ENCODE measurements around the gene STX16. TPM values are rescaled to one million over a fixed set of nuclear protein-coding genes. Genes with fewer than 3 reads are reported as not detected.
A peak's percentile ranks its signal among the peaks of the same experiment; 100 is the strongest.
"Not testable (repeated sequence)": the region's sequence is repeated elsewhere in the genome, so short reads cannot be mapped to it uniquely, and the experiment has no call there.

Gene STX16
- polyA plus RNA-seq, 4 donors, result 17.3 to 73.4 (median 34.9) TPM

GRCh38 chr20:58646703-58647102 lies 4.4 kb upstream of the STX16 start:
- Histone ChIP-seq H3K27me3 (ENCODE audit: control insufficient read depth in 3 of 3, insufficient read depth in 3 of 3, low read length in 3 of 3) (no peaks in the 10 kb centered on the region), H3K36me3 (ENCODE audit: control insufficient read depth in 3 of 3, insufficient read depth in 2 of 3, low read depth in 1 of 3, low read length in 3 of 3) (no peaks in the 10 kb centered on the region), H3K27ac (ENCODE audit: low read depth in 1 of 3, low read length in 2 of 3) (no peak overlapping the region), H3K9me3 (ENCODE audit: control insufficient read depth in 2 of 2, insufficient read depth in 1 of 2, low read depth in 1 of 2, low read length in 1 of 2) (no peaks in the 10 kb centered on the region), H3K4me1 (ENCODE audit: control insufficient read depth in 3 of 3, insufficient read depth in 2 of 3, low read depth in 1 of 3, low read length in 2 of 3) (no peaks in the 10 kb centered on the region), H3K4me3 (ENCODE audit: low read depth in 1 of 3, low read length in 3 of 3) (no peak overlapping the region)
- WGBS, 3 donors, result 82 to 92% (median 90%) methylated on average over 4 of the region's 4 CpGs
- FAIRE-seq (no peak), DNase-seq (no peak)

- WGBS, 3 donors, result 77 to 87% (median 85%) methylated on average over 7 of the region's 7 CpGs
- Histone ChIP-seq H3K27ac (ENCODE audit: low read depth in 1 of 3, low read length in 2 of 3) (no peak overlapping the region), H3K4me3 (ENCODE audit: low read depth in 1 of 3, low read length in 3 of 3) (no peak overlapping the region), H3K27me3 (ENCODE audit: control insufficient read depth in 3 of 3, insufficient read depth in 3 of 3, low read length in 3 of 3) (no peaks in the 10 kb centered on the region), H3K36me3 (ENCODE audit: control insufficient read depth in 3 of 3, insufficient read depth in 2 of 3, low read depth in 1 of 3, low read length in 3 of 3) (no peaks in the 10 kb centered on the region), H3K4me1 (ENCODE audit: control insufficient read depth in 3 of 3, insufficient read depth in 2 of 3, low read depth in 1 of 3, low read length in 2 of 3) (no peaks in the 10 kb centered on the region), H3K9me3 (ENCODE audit: control insufficient read depth in 2 of 2, insufficient read depth in 1 of 2, low read depth in 1 of 2, low read length in 1 of 2) (no peaks in the 10 kb centered on the region)
- DNase-seq (no peak), FAIRE-seq (no peak)
Observed at GRCh38 chr20:58647162-58647795, 3.8 kb upstream of the STX16 start.

- Histone ChIP-seq H3K4me3 (ENCODE audit: low read depth in 1 of 3, low read length in 3 of 3) (no peak overlapping the region), H3K27ac (ENCODE audit: low read depth in 1 of 3, low read length in 2 of 3) (no peak overlapping the region), H3K36me3 (ENCODE audit: control insufficient read depth in 3 of 3, insufficient read depth in 2 of 3, low read depth in 1 of 3, low read length in 3 of 3) (no peaks in the 10 kb centered on the region), H3K9me3 (ENCODE audit: control insufficient read depth in 2 of 2, insufficient read depth in 1 of 2, low read depth in 1 of 2, low read length in 1 of 2) (no peaks in the 10 kb centered on the region), H3K27me3 (ENCODE audit: control insufficient read depth in 3 of 3, insufficient read depth in 3 of 3, low read length in 3 of 3) (no peaks in the 10 kb centered on the region), H3K4me1 (ENCODE audit: control insufficient read depth in 3 of 3, insufficient read depth in 2 of 3, low read depth in 1 of 3, low read length in 2 of 3) (peaks cover 0 to under 1% (median 0%) of the 10 kb centered on the region in 3 donors)
- DNase-seq (no peak), FAIRE-seq (no peak)
- WGBS, 3 donors, result 81 to 92% (median 91%) methylated on average over 9 to 10 of the region's 12 CpGs
Observed at GRCh38 chr20:58647796-58648501, 3.1 kb upstream of the STX16 start.

GRCh38 chr20:58648502-58648825 lies 2.6 kb upstream of the STX16 start:
- H3K9me3 ChIP-seq (ENCODE audit: control insufficient read depth in 2 of 2, insufficient read depth in 1 of 2, low read depth in 1 of 2, low read length in 1 of 2); H3K4me1 ChIP-seq (ENCODE audit: control insufficient read depth in 3 of 3, insufficient read depth in 2 of 3, low read depth in 1 of 3, low read length in 2 of 3); H3K36me3 ChIP-seq (ENCODE audit: control insufficient read depth in 3 of 3, insufficient read depth in 2 of 3, low read depth in 1 of 3, low read length in 3 of 3); H3K27ac ChIP-seq (ENCODE audit: low read depth in 1 of 3, low read length in 2 of 3); DNase-seq; FAIRE-seq; H3K4me3 ChIP-seq (ENCODE audit: low read depth in 1 of 3, low read length in 3 of 3); H3K27me3 ChIP-seq (ENCODE audit: control insufficient read depth in 3 of 3, insufficient read depth in 3 of 3, low read length in 3 of 3): not testable (repeated sequence)
- 90 to 93% (median 92%) methylated on average over 6 of the region's 6 CpGs for WGBS, 3 donors

GRCh38 chr20:58649288-58650180 lies 1.5 kb upstream of the STX16 start:
- peak overlapping the region in 2 of 3 donors; percentile 86 to 94 for H3K27ac ChIP-seq (ENCODE audit: low read depth in 1 of 3, low read length in 2 of 3)
- H3K4me1 ChIP-seq (ENCODE audit: control insufficient read depth in 3 of 3, insufficient read depth in 2 of 3, low read depth in 1 of 3, low read length in 2 of 3), result peaks cover 0 to 4% (median 1%) of the 10 kb centered on the region in 3 donors
- no peaks in the 10 kb centered on the region for H3K9me3 ChIP-seq (ENCODE audit: control insufficient read depth in 2 of 2, insufficient read depth in 1 of 2, low read depth in 1 of 2, low read length in 1 of 2)
- WGBS, 3 donors, result 4 to 12% (median 5%) methylated on average over 69 to 73 of the region's 73 CpGs
- no peak for FAIRE-seq
- DNase-seq, result peak; percentile 21 to 49
- peak overlapping the region; percentile 44 to 94 (median 51) for H3K4me3 ChIP-seq (ENCODE audit: low read depth in 1 of 3, low read length in 3 of 3)
- no peaks in the 10 kb centered on the region for H3K27me3 ChIP-seq (ENCODE audit: control insufficient read depth in 3 of 3, insufficient read depth in 3 of 3, low read length in 3 of 3)
- H3K36me3 ChIP-seq (ENCODE audit: control insufficient read depth in 3 of 3, insufficient read depth in 2 of 3, low read depth in 1 of 3, low read length in 3 of 3), result no peaks in the 10 kb centered on the region

GRCh38 chr20:58650181-58650775 lies 805 bp upstream of the STX16 start:
- FAIRE-seq, result no peak
- H3K4me3 ChIP-seq (ENCODE audit: low read depth in 1 of 3, low read length in 3 of 3), result peak overlapping the region; percentile 51 to 94 (median 79)
- H3K4me1 ChIP-seq (ENCODE audit: control insufficient read depth in 3 of 3, insufficient read depth in 2 of 3, low read depth in 1 of 3, low read length in 2 of 3), result peaks cover 0 to 4% (median 1%) of the 10 kb centered on the region in 3 donors
- WGBS, 3 donors, result 0 to 2% (median 1%) methylated on average over 36 to 62 of the region's 62 CpGs
- peak; percentile 10 to 68 for DNase-seq
- H3K36me3 ChIP-seq (ENCODE audit: control insufficient read depth in 3 of 3, insufficient read depth in 2 of 3, low read depth in 1 of 3, low read length in 3 of 3), result no peaks in the 10 kb centered on the region
- H3K27ac ChIP-seq (ENCODE audit: low read depth in 1 of 3, low read length in 2 of 3), result peak overlapping the region; percentile 86 to 98 (median 94)
- no peaks in the 10 kb centered on the region for H3K27me3 ChIP-seq (ENCODE audit: control insufficient read depth in 3 of 3, insufficient read depth in 3 of 3, low read length in 3 of 3)
- no peaks in the 10 kb centered on the region for H3K9me3 ChIP-seq (ENCODE audit: control insufficient read depth in 2 of 2, insufficient read depth in 1 of 2, low read depth in 1 of 2, low read length in 1 of 2)

GRCh38 chr20:58651559-58651945 lies 469 bp downstream of the STX16 start:
- H3K4me1 ChIP-seq (ENCODE audit: control insufficient read depth in 3 of 3, insufficient read depth in 2 of 3, low read depth in 1 of 3, low read length in 2 of 3), result peaks cover under 1 to 4% (median 1%) of the 10 kb centered on the region in 3 donors
- FAIRE-seq (no peak), DNase-seq (no peak)
- no peaks in the 10 kb centered on the region for H3K27me3 ChIP-seq (ENCODE audit: control insufficient read depth in 3 of 3, insufficient read depth in 3 of 3, low read length in 3 of 3)
- no peaks in the 10 kb centered on the region for H3K36me3 ChIP-seq (ENCODE audit: control insufficient read depth in 3 of 3, insufficient read depth in 2 of 3, low read depth in 1 of 3, low read length in 3 of 3)
- peak overlapping the region; percentile 86 to 98 (median 94) for H3K27ac ChIP-seq (ENCODE audit: low read depth in 1 of 3, low read length in 2 of 3)
- H3K9me3 ChIP-seq (ENCODE audit: control insufficient read depth in 2 of 2, insufficient read depth in 1 of 2, low read depth in 1 of 2, low read length in 1 of 2), result no peaks in the 10 kb centered on the region
- 0 to 1% (median 1%) methylated on average over 18 of the region's 18 CpGs for WGBS, 3 donors
- H3K4me3 ChIP-seq (ENCODE audit: low read depth in 1 of 3, low read length in 3 of 3), result peak overlapping the region; percentile 79 to 94 (median 81)
